Fibroblast of lung (primary cell): ENCODE results near the gene CTNNAL1. TPM values are rescaled to one million over a fixed set of nuclear protein-coding genes. Genes with fewer than 3 reads are reported as not detected.

Experiments used
- DNase-seq, 2 donors: peaks; one replicate each; pipeline versions ENCODE4 v3.0.0 to v3.0.0-alpha.2; 2010; ENCODE audit warnings: low read depth in 2 of 2
- H2AFZ ChIP-seq: 2 replicates; pipeline ENCODE4 v1.5.1; 2012; ENCODE audit warnings: low read length, control low read depth, inconsistent platforms
- H3K27ac ChIP-seq: 2 replicates; pipeline ENCODE4 v1.5.1; 2011; ENCODE audit warnings: low read length, control low read depth; ENCODE audit not compliant: insufficient read depth
- H3K27me3 ChIP-seq: 2 replicates; pipeline ENCODE4 v1.5.1; 2011; ENCODE audit warnings: mild to moderate bottlenecking, low read length; ENCODE audit not compliant: control insufficient read depth, insufficient read depth
- H3K36me3 ChIP-seq: 2 replicates; pipeline ENCODE4 v1.5.1; 2011; ENCODE audit warnings: low read length; ENCODE audit not compliant: control insufficient read depth, insufficient read depth
- H3K4me1 ChIP-seq: 2 replicates; pipeline ENCODE4 v1.5.1; 2011; ENCODE audit warnings: low read length; ENCODE audit not compliant: control insufficient read depth, insufficient read depth; ENCODE audit errors: extremely low read depth
- H3K4me2 ChIP-seq: 2 replicates; pipeline ENCODE4 v1.5.1; 2011; ENCODE audit warnings: low read length, control low read depth; ENCODE audit not compliant: insufficient read depth; ENCODE audit errors: extremely low read depth
- H3K4me3 ChIP-seq, 4 experiments: fragments of 200-600 bp in 1 of 4; sonication (generic) in 1 of 4; replicated peaks in 1 of 4; 2 replicates each; pipeline ENCODE4 v1.5.1; 2011 to 2016; ENCODE audit warnings: low read length in 4 of 4, low read depth in 3 of 4, mild to moderate bottlenecking in 3 of 4, control low read depth in 2 of 4, inconsistent platforms in 1 of 4, mixed read lengths in 1 of 4; ENCODE audit not compliant: insufficient read depth in 1 of 4; ENCODE audit errors: control extremely low read depth in 1 of 4
- H3K79me2 ChIP-seq: 2 replicates; pipeline ENCODE4 v1.5.1; 2012; ENCODE audit warnings: mild to moderate bottlenecking, low read length, inconsistent platforms; ENCODE audit not compliant: control insufficient read depth, insufficient read depth
- H3K9ac ChIP-seq: 2 replicates; pipeline ENCODE4 v1.5.1; 2011; ENCODE audit warnings: mild to moderate bottlenecking, low read length, control low read depth; ENCODE audit not compliant: insufficient read depth
- H3K9me3 ChIP-seq: 2 replicates; pipeline ENCODE4 v1.5.1; 2012; ENCODE audit warnings: low read depth, low read length; ENCODE audit not compliant: control insufficient read depth, insufficient read depth
- H4K20me1 ChIP-seq: 2 replicates; pipeline ENCODE4 v1.5.1; 2011; ENCODE audit warnings: low read length; ENCODE audit not compliant: control insufficient read depth, insufficient read depth; ENCODE audit errors: extremely low read depth
- CTCF ChIP-seq, 2 donors: IDR thresholded peaks in 1 of 2; conservative IDR thresholded peaks in 1 of 2; 1 replicate in 1 of 2; 2 replicates in 1 of 2; pipeline ENCODE4 v1.5.1; 2011 to 2012; ENCODE audit warnings: low read length in 2 of 2, control low read depth in 1 of 2, inconsistent platforms in 1 of 2, low read depth in 1 of 2, mild to moderate bottlenecking in 1 of 2
- EZH2 ChIP-seq: IDR thresholded peaks from 2 replicates; pipeline ENCODE4 v1.5.1; 2012; ENCODE audit warnings: low read length, control low read depth, mild to moderate bottlenecking; ENCODE audit errors: missing control alignments
- polyA minus RNA-seq: library from RNA; depleted of rRNA, polyadenylated mRNA; stranded (reverse); fragments of >200 nt; gene quantifications from 2 replicates; pipeline ENCODE4 v1.2.3, GENCODE V29; 2011; ENCODE audit warnings: low replicate concordance
- polyA plus RNA-seq, 2 donors: library from polyadenylated mRNA; depleted of rRNA in 1 of 2; stranded (reverse) in 1 of 2; unstranded in 1 of 2; fragments of >200 nt; gene quantifications; 2 replicates each; pipeline ENCODE4 v1.2.1, GENCODE V29; 2011 to 2012; ENCODE audit warnings: missing spikeins in 1 of 2
- total RNA-seq: library from RNA; depleted of rRNA; stranded (reverse); fragments of >200 nt; gene quantifications from 2 replicates; pipeline ENCODE4 v1.2.1, GENCODE V29; 2014

The CTNNAL1 gene
- total RNA-seq (68.4 and 80.6 TPM in 2 replicates), polyA plus RNA-seq (95.2 and 110 TPM in 2 replicates), polyA minus RNA-seq (0.78 and 5.9 TPM in 2 replicates)
- polyA plus RNA-seq (2012), result 65.5 and 83.0 TPM in 2 replicates

GRCh38 chr9:109012876-109013678, at the start of gene CTNNAL1:
Gene CTNNAL1 (minus strand): TSS chr9:109013499. CDS start chr9:109013442, 57 bp downstream.
- peak within 1 kb of the TSS; percentile 72 to 94 (median 92) for H3K4me3 ChIP-seq
- H3K27me3 ChIP-seq, result no peaks in the 10 kb centered on the region
- no peaks in the 10 kb centered on the region for H3K9me3 ChIP-seq
- H3K79me2 ChIP-seq, result peaks cover 40% of the 10 kb centered on the region
- H3K4me1 ChIP-seq, result peaks cover 20% of the 10 kb centered on the region
- H3K9ac ChIP-seq, result peak within 1 kb of the TSS; percentile 94
- peaks cover 2% of the 10 kb centered on the region for H3K36me3 ChIP-seq
- peak; percentile 83 to 85 for DNase-seq
- peak within 1 kb of the TSS; percentile 87 for H2AFZ ChIP-seq
- no peaks in the 10 kb centered on the region for H4K20me1 ChIP-seq
- H3K27ac ChIP-seq, result peak within 1 kb of the TSS; percentile 96
- peak within 1 kb of the TSS; percentile 94 for H3K4me2 ChIP-seq
- TF ChIP-seq CTCF (conservative IDR thresholded peaks at IDR 0.05 in 1 of 2, IDR thresholded peaks at IDR 0.05 in 1 of 2; ENCODE audit: low read depth in 1 of 2, low read length in 2 of 2) (no peak), EZH2 (no peak)

GRCh38 chr9:109062543-109062942, 49.2 kb upstream of the CTNNAL1 start:
- H3K9ac ChIP-seq, result no peak overlapping the region
- no peak for DNase-seq

More at GRCh38 chr9:109062543-109062942, 49.2 kb upstream of the CTNNAL1 start:
- H3K36me3 ChIP-seq, result peaks cover 5% of the 10 kb centered on the region
- H3K27ac ChIP-seq, result no peak overlapping the region
- H3K79me2 ChIP-seq, result no peaks in the 10 kb centered on the region
- H3K9me3 ChIP-seq, result no peaks in the 10 kb centered on the region
- no peak for TF ChIP-seq CTCF (conservative IDR thresholded peaks at IDR 0.05 in 1 of 2, IDR thresholded peaks at IDR 0.05 in 1 of 2; ENCODE audit: low read depth in 1 of 2, low read length in 2 of 2)
- no peak for TF ChIP-seq EZH2
- no peaks in the 10 kb centered on the region for H4K20me1 ChIP-seq
- no peak overlapping the region for H2AFZ ChIP-seq
- no peaks in the 10 kb centered on the region for H3K4me1 ChIP-seq
- H3K27me3 ChIP-seq, result no peaks in the 10 kb centered on the region
- H3K4me2 ChIP-seq, result no peak overlapping the region
- H3K4me3 ChIP-seq, result no peak overlapping the region
